ENCODE results near the gene NNT.
"Not testable (repeated sequence)": the region's sequence is repeated elsewhere in the genome, so short reads cannot be mapped to it uniquely, and the experiment has no call there.

The NNT gene

GRCh38 chr5:43728581-43728980, 125.6 kb downstream of the NNT start:
- no peak for DNase-seq

DNA sequence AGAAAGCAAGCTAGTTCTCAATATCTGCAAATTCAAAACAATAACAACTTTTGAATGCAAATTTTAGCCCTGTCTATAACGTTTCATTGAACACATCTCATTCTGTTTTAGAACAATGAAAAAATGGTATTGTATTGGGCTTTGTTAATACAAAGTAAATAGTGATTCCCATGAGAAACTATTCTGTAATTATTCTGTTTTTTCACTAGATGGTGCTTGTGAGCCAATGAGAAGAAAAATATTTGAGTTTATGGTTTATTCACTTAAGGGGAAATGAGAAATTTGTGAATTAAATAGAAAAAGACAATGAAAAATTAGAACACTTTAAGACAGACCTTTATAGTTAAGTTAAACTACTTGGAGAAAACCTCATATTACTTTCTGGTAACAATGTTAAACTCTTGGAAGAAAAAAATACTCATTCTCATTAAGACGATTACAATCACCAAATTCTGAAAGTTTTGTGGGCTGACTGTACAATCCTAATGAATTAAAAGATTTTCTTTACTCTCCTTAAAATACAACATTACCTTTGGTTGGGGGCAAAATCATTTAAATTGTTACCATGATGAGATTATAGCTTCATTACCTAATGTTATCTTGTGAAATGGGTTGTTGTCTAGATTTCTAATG, 127.0 kb downstream of the NNT start:
- peak; percentile 34 for DNase-seq

DNA sequence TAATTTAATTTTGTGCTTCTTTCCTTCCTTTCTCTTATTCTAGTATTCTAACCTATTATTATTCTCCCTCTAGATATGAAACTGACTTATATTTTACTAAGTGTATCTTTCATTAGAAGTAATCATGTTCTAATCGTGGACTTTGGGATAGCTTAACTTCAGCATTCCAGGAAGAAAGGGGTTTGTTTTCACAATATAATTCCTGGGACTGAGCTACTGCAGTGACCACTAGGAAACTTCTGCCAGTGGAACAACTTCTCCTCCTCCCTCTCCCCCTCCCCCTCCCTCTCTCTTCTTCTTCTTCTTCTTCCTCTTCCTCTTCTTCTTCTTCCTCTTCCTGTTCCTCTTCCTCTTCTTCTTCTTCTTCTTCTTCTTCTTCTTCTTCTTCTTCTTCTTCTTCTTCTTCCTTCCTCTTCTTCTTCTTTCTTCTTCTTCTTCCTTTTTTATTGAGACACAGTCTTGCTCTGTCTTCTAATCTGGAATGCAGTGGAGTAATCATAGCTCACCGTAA, 127.9 kb downstream of the NNT start:
- no peak for DNase-seq

GRCh38 chr5:43731573-43731972, 128.6 kb downstream of the NNT start:
- DNase-seq: no peak

DNA sequence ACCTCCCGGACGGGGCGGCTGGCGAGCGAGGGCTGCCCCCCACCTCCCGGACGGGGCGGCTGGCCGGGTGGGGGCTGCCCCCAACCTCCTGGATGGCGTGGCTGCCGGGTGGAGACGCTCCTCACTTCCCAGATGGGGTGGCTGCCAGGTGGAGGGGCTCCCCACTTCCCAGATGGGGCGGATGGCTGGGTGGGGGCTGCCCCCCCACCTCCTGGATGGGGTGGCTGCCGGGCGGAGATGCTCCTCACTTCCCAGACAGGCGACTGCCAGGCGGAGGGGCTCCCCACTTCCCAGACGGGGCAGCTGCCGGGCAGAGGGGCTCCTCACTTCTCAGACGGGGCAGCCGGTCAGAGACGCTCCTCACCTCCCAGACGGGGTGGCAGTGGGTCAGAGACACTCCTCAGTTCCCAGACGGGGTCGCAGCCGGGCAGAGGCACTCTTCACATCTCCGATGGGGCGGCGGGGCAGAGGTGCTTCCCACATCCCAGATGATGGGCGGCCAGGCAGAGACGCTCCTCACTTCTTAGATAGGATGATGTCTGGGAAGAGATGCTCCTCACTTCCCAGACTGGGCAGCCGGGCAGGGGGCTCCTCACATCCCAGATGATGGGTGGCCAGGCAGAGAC, 143.1 kb downstream of the NNT start:
- DNase-seq: not testable (repeated sequence)

DNA sequence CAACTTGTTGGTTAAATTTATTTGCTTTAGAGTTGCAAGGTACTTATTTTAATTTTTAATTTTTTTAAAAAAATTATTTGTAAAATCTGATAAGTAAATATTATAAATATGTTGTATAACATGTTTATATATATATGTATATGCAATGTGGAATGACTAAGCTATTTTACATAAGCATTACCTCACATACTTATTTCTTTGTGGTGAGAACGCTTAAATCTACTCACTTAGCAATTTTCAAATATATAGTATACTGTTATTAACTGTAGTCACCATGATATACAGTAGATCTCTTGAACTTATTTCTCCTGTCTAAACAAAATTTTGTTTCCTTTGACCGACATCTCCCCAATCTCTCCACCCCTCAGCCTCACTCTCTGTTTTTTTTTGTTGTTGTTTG, 147.8 kb downstream of the NNT start:
- DNase-seq: no peak

DNA sequence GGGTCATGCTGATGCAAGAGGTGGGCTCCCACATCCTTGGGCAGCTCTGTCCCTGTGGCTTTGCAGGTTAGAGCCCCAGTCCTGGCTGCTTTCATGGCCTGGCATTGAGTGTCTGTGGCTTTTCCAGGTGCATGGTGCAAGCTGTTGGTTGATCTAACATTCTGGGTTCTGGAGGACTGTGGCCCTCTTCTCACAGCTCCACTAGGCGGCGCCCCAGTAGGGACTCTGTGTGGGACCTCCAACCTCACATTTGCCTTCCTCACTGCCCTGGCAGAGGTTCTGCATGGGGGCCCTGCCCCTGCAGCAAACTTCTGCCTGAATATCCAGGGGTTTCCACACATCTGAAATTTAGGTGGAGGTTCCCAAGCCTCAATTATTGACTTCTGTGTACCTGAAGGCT, 150.1 kb downstream of the NNT start:
- no peak for DNase-seq

Measured in HCEC 1CT (cell line).